HEK293 (cell line): ENCODE data around the gene USH1G.

Experiments
- CTCF ChIA-PET: fragments of 350-600 bp; formaldehyde crosslinking; extraction: SDS; loops from one replicate; lab custom pipeline; 2021; ENCODE audit warnings: antibody characterized with exemption; lab: Yijun Ruan, JAX
- POLR2A ChIA-PET: fragments of 300-600 bp; formaldehyde crosslinking; extraction: SDS; loops from one replicate; lab custom pipeline; 2020; ENCODE audit warnings: antibody characterized with exemption, inconsistent platforms; lab: Yijun Ruan, JAX
- H3K27ac ChIP-seq: fragments of 200-500 bp; sonication (Bioruptor generic); 2 replicates; pipeline ENCODE4 v1.5.1; 2014; ENCODE audit warnings: low read depth, low read length, control low read depth, inconsistent platforms; ENCODE audit errors: extremely low read depth
- H3K36me3 ChIP-seq, 2 experiments: fragments of 200-500 bp in 1 of 2; sonication (Bioruptor generic) in 1 of 2; 1 replicate in 1 of 2; 2 replicates in 1 of 2; pipeline ENCODE4 v1.5.1; 2014 to 2017; ENCODE audit warnings: inconsistent platforms in 2 of 2, low read length in 2 of 2; ENCODE audit not compliant: control insufficient read depth in 2 of 2, insufficient read depth in 1 of 2
- H3K4me1 ChIP-seq: fragments of 200-500 bp; sonication (Bioruptor generic); 2 replicates; pipeline ENCODE4 v1.5.1; 2014; ENCODE audit warnings: mild to moderate bottlenecking, low read length, inconsistent platforms; ENCODE audit not compliant: control insufficient read depth, insufficient read depth
- H3K4me3 ChIP-seq: 2 replicates; pipeline ENCODE4 v1.5.1; 2011; ENCODE audit warnings: low read depth, mild to moderate bottlenecking, control low read depth, low read length, moderate library complexity
- H3K9me3 ChIP-seq: fragments of 200-500 bp; sonication (Bioruptor generic); 2 replicates; pipeline ENCODE4 v1.5.1; 2014; ENCODE audit warnings: low read depth, low read length, inconsistent platforms; ENCODE audit not compliant: control insufficient read depth, insufficient read depth
- OSR2 ChIP-seq: fragments of 450-650 bp; formaldehyde crosslinking; IDR thresholded peaks from 2 replicates; pipeline ENCODE4 v1.5.1; 2016; ENCODE audit warnings: missing biosample characterization, missing genetic modification characterization
- PRDM1 ChIP-seq: fragments of 450-650 bp; formaldehyde crosslinking; IDR thresholded peaks from 2 replicates; pipeline ENCODE4; 2016; ENCODE audit warnings: missing biosample characterization, missing genetic modification characterization
- ZBTB20 ChIP-seq: fragments of 450-650 bp; formaldehyde crosslinking; IDR thresholded peaks from 2 replicates; pipeline ENCODE4 v1.5.1; 2016; ENCODE audit warnings: missing biosample characterization, missing genetic modification characterization
- ZBTB48 ChIP-seq: fragments of 450-650 bp; formaldehyde crosslinking; IDR thresholded peaks from 2 replicates; pipeline ENCODE4 v1.5.1; 2016; ENCODE audit warnings: missing biosample characterization, missing genetic modification characterization
- ZFP3 ChIP-seq: fragments of 450-650 bp; formaldehyde crosslinking; IDR thresholded peaks from 2 replicates; pipeline ENCODE4 v1.5.1; 2016; ENCODE audit warnings: low read depth, missing biosample characterization, missing genetic modification characterization
- ZNF169 ChIP-seq: fragments of 450-650 bp; formaldehyde crosslinking; IDR thresholded peaks from 2 replicates; pipeline ENCODE4 v1.5.1; 2016; ENCODE audit warnings: missing biosample characterization, missing genetic modification characterization
- ZNF416 ChIP-seq: fragments of 450-650 bp; formaldehyde crosslinking; IDR thresholded peaks from 2 replicates; pipeline ENCODE4 v1.5.1; 2016; ENCODE audit warnings: missing biosample characterization, missing genetic modification characterization
- ZNF560 ChIP-seq: fragments of 450-650 bp; formaldehyde crosslinking; IDR thresholded peaks from 2 replicates; pipeline ENCODE4 v1.5.1; 2017; ENCODE audit warnings: missing biosample characterization, missing genetic modification characterization, borderline replicate concordance
- ZNF585B ChIP-seq: fragments of 450-650 bp; formaldehyde crosslinking; IDR thresholded peaks from 2 replicates; pipeline ENCODE4 v1.5.1; 2016; ENCODE audit warnings: missing biosample characterization, missing genetic modification characterization
- ZNF621 ChIP-seq: fragments of 450-650 bp; formaldehyde crosslinking; IDR thresholded peaks from 2 replicates; pipeline ENCODE4 v1.5.1; 2017; ENCODE audit warnings: missing biosample characterization, missing genetic modification characterization
- ZNF707 ChIP-seq: fragments of 450-650 bp; formaldehyde crosslinking; IDR thresholded peaks from 2 replicates; pipeline ENCODE4 v1.5.1; 2016; ENCODE audit warnings: missing biosample characterization, missing genetic modification characterization
- ZNF843 ChIP-seq: fragments of 450-650 bp; formaldehyde crosslinking; IDR thresholded peaks from 2 replicates; pipeline ENCODE4 v1.5.1; 2016; ENCODE audit warnings: missing biosample characterization, missing genetic modification characterization
- TF ChIP-seq, protein P1 (sequence below): fragments of 450-650 bp; formaldehyde crosslinking; IDR thresholded peaks from 2 replicates; pipeline ENCODE4 v1.5.1; 2016; ENCODE audit warnings: missing biosample characterization, missing genetic modification characterization, borderline replicate concordance
- TF ChIP-seq, protein P2 (sequence below): fragments of 450-650 bp; formaldehyde crosslinking; IDR thresholded peaks from 2 replicates; pipeline ENCODE4 v1.5.1; 2016; ENCODE audit warnings: missing biosample characterization, missing genetic modification characterization
- TF ChIP-seq, protein P3 (sequence below): fragments of 450-650 bp; formaldehyde crosslinking; IDR thresholded peaks from 2 replicates; pipeline ENCODE4 v1.5.1; 2016; ENCODE audit warnings: missing biosample characterization, missing genetic modification characterization

The USH1G gene

GRCh38 chr17:74957935-74958740 lies 35.1 kb upstream of the USH1G start (continued):
- TF ChIP-seq, protein P1, sequence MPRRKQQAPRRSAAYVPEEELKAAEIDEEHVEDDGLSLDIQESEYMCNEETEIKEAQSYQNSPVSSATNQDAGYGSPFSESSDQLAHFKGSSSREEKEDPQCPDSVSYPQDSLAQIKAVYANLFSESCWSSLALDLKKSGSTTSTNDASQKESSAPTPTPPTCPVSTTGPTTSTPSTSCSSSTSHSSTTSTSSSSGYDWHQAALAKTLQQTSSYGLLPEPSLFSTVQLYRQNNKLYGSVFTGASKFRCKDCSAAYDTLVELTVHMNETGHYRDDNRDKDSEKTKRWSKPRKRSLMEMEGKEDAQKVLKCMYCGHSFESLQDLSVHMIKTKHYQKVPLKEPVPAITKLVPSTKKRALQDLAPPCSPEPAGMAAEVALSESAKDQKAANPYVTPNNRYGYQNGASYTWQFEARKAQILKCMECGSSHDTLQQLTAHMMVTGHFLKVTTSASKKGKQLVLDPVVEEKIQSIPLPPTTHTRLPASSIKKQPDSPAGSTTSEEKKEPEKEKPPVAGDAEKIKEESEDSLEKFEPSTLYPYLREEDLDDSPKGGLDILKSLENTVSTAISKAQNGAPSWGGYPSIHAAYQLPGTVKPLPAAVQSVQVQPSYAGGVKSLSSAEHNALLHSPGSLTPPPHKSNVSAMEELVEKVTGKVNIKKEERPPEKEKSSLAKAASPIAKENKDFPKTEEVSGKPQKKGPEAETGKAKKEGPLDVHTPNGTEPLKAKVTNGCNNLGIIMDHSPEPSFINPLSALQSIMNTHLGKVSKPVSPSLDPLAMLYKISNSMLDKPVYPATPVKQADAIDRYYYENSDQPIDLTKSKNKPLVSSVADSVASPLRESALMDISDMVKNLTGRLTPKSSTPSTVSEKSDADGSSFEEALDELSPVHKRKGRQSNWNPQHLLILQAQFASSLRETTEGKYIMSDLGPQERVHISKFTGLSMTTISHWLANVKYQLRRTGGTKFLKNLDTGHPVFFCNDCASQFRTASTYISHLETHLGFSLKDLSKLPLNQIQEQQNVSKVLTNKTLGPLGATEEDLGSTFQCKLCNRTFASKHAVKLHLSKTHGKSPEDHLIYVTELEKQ, result no peak
- TF ChIP-seq, protein P2, sequence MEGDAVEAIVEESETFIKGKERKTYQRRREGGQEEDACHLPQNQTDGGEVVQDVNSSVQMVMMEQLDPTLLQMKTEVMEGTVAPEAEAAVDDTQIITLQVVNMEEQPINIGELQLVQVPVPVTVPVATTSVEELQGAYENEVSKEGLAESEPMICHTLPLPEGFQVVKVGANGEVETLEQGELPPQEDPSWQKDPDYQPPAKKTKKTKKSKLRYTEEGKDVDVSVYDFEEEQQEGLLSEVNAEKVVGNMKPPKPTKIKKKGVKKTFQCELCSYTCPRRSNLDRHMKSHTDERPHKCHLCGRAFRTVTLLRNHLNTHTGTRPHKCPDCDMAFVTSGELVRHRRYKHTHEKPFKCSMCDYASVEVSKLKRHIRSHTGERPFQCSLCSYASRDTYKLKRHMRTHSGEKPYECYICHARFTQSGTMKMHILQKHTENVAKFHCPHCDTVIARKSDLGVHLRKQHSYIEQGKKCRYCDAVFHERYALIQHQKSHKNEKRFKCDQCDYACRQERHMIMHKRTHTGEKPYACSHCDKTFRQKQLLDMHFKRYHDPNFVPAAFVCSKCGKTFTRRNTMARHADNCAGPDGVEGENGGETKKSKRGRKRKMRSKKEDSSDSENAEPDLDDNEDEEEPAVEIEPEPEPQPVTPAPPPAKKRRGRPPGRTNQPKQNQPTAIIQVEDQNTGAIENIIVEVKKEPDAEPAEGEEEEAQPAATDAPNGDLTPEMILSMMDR (tag by site-specific recombination), result peak; percentile 89

DNA sequence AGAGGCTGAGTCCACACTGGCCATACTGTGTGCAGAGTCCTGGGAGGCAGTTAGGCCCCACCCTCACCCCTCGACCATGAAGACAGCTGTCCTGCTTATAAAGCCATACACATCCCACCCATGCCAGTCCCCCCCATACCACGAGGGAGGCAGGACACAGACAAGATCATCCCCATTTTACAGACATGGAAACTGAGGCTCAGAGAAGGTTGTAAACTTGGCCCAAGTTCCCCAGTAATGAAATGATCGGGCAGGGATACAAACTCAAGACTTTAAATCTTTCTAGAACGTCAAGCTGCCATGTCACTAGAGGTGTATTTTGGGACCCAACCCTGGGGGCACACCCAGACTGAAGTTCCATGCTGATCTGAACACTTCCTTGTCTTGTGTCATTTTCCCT lies 33.0 kb upstream of the USH1G start:
- Histone ChIP-seq H3K4me3 (no peak overlapping the region), H3K9me3 (no peaks in the 10 kb centered on the region), H3K4me1 (no peaks in the 10 kb centered on the region), H3K27ac (no peak overlapping the region), H3K36me3 (peaks cover 0 to 17% of the 10 kb centered on the region in 2 experiments; a peak in 2 of 3 replicates)
- CTCF ChIA-PET, result interaction anchor here (0.9 to 7.6 kb wide), 9 partner anchors 9 to 298 kb away, joined by 3 to 100 read pairs (median 25); partner anchors contain the start of genes MRPL58, OTOP2 and USH1G
- POLR2A ChIA-PET, result no interaction called here
- TF ChIP-seq ZNF416 (tag by site-specific recombination), result no peak
- TF ChIP-seq ZNF621 (tag by site-specific recombination), result no peak
- no peak for TF ChIP-seq ZNF560 (tag by site-specific recombination)
- no peak for TF ChIP-seq ZNF585B
- TF ChIP-seq ZFP3 (tag by site-specific recombination), result no peak
- no peak for TF ChIP-seq OSR2 (tag by site-specific recombination)
- TF ChIP-seq, protein P3, sequence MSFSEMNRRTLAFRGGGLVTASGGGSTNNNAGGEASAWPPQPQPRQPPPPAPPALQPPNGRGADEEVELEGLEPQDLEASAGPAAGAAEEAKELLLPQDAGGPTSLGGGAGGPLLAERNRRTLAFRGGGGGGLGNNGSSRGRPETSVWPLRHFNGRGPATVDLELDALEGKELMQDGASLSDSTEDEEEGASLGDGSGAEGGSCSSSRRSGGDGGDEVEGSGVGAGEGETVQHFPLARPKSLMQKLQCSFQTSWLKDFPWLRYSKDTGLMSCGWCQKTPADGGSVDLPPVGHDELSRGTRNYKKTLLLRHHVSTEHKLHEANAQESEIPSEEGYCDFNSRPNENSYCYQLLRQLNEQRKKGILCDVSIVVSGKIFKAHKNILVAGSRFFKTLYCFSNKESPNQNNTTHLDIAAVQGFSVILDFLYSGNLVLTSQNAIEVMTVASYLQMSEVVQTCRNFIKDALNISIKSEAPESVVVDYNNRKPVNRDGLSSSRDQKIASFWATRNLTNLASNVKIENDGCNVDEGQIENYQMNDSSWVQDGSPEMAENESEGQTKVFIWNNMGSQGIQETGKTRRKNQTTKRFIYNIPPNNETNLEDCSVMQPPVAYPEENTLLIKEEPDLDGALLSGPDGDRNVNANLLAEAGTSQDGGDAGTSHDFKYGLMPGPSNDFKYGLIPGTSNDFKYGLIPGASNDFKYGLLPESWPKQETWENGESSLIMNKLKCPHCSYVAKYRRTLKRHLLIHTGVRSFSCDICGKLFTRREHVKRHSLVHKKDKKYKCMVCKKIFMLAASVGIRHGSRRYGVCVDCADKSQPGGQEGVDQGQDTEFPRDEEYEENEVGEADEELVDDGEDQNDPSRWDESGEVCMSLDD (tag by site-specific recombination), result no peak
- TF ChIP-seq ZNF707 (tag by site-specific recombination), result no peak
- TF ChIP-seq ZNF843 (tag by site-specific recombination), result no peak
- no peak for TF ChIP-seq ZBTB48 (tag by site-specific recombination)
- TF ChIP-seq ZNF169, result no peak
- no peak for TF ChIP-seq ZBTB20
- no peak for TF ChIP-seq PRDM1 (tag by site-specific recombination)
